Stimulated activated CD4-positive, alpha-beta T cell treated with anti-CD3 and anti-CD28 coated beads, TNF-alpha, amount 100 ng/mL, for 24 hours (primary cell): ENCODE data around the gene AKAP13.
"Not testable (repeated sequence)": the region's sequence is repeated elsewhere in the genome, so short reads cannot be mapped to it uniquely, and the experiment has no call there.

Experiments used
- DNase-seq, 3 experiments: peaks; one replicate each; pipeline ENCODE4 v3.0.0-alpha.2; 2020; ENCODE audit warnings: low read depth in 3 of 3

The AKAP13 gene

DNA sequence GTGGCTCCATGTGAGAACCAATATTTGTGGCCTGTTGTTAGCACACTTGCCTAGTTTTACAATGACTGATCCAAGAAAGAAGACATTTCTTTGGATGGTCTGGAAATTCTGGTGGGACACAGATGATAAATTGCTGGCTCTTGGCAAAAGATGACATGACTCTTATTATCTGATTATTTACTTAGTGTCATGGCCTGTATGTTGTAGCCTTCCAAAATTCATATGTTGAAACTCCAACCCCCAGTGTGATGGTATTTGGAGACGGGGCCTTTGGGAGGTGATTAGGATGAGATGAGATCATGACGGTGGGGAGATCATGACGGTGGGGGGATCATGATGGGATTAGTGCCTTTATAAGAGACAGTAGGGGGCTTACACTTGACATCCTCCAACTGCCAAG lies 30.0 kb upstream of the AKAP13 start:
- DNase-seq, result no peak

GRCh38 chr15:85351501-85351900 lies 28.9 kb upstream of the AKAP13 start:
- DNase-seq, result not testable (repeated sequence)

DNA sequence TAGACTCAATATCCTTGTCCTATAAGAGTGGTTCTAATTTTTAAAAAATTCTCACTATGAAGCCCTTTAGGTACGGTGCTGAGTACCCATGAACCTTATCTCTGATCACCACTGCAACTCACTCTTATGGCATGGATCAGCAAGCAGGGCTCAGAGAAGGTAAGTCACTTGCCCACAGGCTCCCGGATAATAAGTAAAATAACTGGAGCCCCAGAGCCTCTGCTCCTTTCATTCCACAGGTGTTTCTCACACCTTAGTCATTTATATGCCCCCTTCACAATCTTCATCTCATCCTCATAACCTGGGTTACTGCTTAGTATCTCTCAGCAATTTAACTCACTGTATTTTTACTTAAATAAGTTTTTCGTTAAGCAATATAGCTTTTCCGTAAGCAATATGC lies 28.4 kb upstream of the AKAP13 start:
- DNase-seq, result no peak

- DNase-seq, result no peak
These were observed 26.9 kb upstream of the AKAP13 start for GRCh38 chr15:85353516-85353915.

DNA sequence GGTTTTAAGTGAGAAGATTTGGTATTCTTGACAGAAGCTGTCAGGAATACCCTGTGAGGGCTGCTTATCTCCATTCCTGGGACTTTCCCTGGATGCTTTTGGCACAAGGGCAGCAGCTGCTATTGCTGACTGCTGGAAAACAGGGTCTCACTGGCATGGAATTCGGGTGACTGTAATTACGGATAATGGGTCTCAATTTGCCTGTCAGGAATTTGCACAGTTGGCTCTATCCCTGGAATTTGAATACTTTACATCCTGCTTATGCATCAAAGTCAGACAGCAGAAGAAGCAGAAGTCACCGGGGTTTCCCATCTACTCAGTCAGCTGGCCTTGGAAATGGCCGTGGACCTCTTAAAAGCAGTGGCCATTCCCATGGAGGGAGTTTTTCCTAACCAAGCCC lies 25.9 kb upstream of the AKAP13 start:
- no peak for DNase-seq

- no peak for DNase-seq
These were observed 25.5 kb upstream of the AKAP13 start for GRCh38 chr15:85354948-85355347.

DNA sequence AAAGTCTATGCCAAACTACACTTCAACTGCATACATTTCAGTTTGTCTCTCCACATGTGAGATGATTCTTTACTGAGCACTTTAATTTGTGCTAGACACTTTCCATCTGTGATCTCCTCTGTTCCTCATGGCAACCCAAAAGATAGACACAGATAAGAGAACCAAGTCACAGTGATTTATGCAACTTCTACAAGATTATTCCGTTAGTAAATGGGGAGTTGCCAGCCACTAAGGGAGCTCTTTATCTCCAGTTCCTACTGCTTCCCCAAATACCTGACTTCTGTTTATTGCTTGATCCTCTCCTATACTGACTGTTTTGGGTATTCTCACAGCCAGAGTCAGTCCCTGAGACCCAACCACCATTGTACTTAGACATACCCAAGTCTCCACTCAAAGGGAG lies 24.1 kb upstream of the AKAP13 start:
- no peak for DNase-seq

GRCh38 chr15:85361323-85361722 lies 19.1 kb upstream of the AKAP13 start:
- no peak for DNase-seq

GRCh38 chr15:85362436-85363081 lies 17.8 kb upstream of the AKAP13 start:
- DNase-seq, result no peak

DNA sequence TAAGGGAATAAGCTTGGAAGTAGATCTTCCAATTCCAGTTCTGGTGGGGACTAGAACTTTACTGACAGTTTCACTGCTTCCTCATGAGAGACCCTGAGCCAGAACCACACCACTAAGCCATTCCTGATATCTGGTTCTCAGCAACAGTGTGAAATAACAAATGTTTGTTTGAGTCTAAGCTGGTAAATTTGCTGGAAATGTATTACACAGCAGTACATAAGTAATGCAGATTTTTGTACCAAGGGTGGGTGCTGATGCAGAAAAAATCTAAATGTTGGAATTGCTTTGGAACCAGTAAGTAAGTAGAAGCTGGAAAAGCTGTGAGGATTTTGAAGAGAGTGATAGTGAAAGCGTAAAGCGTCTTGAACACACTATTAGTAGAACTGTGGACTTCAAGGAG lies 14.4 kb upstream of the AKAP13 start:
- no peak for DNase-seq

GRCh38 chr15:85367741-85368140 lies 12.7 kb upstream of the AKAP13 start:
- no peak for DNase-seq

DNA sequence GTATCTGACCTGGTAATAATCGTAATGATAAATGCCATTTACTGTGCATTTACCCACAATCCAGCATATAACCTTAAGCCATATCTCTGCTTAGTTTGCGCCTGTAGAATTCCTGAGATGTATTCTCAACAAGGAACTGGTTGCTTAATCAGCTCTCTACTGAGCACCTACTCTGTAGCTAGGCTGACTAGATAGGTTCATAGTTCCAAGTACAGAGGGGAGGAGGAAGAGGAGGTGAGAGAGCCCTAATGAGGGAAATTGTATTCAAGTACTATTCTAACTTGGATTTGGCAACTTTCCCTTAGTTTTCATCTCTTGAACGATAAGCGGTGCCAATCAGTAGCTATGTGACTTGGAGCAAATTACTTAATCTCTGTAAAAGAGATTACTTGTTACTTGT lies 5.6 kb upstream of the AKAP13 start:
- no peak for DNase-seq

GRCh38 chr15:85377269-85377668 lies 3.1 kb upstream of the AKAP13 start:
- no peak for DNase-seq

DNA sequence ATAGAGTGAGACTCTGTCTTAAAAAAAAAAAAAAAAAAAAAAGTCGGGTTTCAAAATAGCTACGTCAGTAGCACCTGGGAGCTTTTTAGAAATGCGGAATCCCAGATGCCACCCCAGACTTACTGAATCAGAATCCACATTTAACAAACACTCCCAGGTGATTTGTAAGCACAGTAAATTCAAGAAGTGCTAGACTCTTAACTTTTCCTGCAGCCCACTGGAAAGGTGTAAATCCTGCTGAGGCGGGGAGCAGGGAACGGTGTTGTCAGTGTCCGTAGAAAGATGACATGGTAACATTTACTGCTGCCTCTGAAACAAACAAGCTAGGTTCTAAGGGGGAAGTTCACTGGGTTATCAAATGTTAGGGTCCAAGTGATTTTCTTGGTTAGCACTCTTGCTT lies 2.4 kb upstream of the AKAP13 start:
- DNase-seq, result no peak

- DNase-seq, result peak in 2 of 3 experiments; percentile 16 to 30
These were observed 836 bp upstream of the AKAP13 start for GRCh38 chr15:85379403-85380131.

DNA sequence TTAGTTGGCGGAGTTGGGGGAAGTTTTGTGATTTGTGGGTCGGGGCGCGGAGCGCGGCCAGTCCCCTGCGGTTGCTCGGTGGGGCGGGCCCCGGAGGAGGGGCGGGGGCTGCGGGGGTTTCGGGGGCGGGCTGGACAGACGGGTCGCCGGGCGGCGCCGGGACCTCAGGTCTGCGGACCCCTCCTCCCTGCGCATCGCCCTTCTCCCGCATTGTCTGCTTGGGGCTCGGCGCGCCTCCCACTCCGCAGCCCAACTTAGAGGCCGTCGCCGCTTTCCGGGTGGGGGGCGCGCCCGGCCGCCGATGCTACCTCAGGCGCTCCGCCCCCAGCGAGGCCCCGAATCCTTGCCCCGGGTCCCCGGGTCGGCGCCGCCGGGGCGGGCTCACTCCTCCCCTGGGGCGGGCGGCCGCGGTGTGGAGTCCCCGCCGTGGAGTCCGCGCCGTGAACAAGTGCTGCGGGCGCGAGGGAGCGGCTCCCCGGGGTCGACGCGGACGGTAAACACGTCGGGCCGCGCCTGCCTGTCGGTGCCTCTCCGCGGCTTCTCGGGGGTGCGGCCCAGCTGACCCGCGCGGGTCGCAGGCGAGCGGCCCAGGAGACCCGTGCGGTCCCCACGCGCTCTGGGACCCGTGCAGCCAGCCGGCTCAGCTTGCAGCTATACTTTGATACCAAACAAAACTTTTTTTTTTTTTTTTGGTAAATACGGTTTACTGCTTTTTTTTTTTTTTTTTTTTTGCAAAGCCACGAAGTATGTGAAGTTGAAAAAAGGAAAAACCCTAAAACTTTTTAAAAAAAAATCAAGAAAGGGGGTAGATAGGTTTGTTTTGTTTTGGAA lies 624 bp downstream of the AKAP13 start:
- DNase-seq, result peak in 2 of 3 experiments; percentile 4 to 14

GRCh38 chr15:85381850-85382751 lies 1.7 kb downstream of the AKAP13 start:
- no peak for DNase-seq

GRCh38 chr15:85382942-85383341 lies 2.5 kb downstream of the AKAP13 start:
- no peak for DNase-seq

GRCh38 chr15:85383470-85384148 lies 3.2 kb downstream of the AKAP13 start:
- no peak for DNase-seq

DNA sequence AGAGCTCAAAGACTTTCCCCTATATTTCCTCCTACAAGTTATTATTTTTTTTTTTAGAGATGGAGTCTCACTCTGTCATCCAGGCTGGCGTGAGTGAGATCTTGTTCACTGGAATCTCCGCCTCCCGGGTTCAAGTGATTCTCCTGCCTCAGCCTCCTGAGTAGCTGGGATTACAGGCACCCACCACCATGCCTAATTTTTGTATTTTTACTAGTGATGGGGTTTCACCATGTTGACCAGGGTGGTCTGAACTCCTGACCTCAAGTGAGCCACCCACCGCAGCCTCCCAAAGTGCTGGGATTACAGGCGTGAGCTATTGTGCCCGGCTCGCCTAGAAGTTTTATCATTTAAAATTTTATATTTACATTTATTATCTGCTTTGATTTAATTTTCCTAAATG lies 5.9 kb downstream of the AKAP13 start:
- DNase-seq, result no peak
